Nephron progenitor cell (in vitro differentiated cells): Measurements from ENCODE around the gene SP110.

Experiments used
- DNase-seq: peaks from one replicate; pipeline ENCODE4 v3.0.0; 2021
- H3K27ac Mint-ChIP-seq: 2 replicates; pipeline ENCODE4 v1.8.0; 2021; ENCODE audit warnings: mild to moderate bottlenecking, moderate library complexity, mixed read lengths
- H3K27me3 Mint-ChIP-seq: 2 replicates; pipeline ENCODE4 v1.8.0; 2021; ENCODE audit warnings: mild to moderate bottlenecking, low read depth, mixed read lengths; ENCODE audit not compliant: poor library complexity
- H3K36me3 Mint-ChIP-seq: 2 replicates; pipeline ENCODE4 v1.8.0; 2021; ENCODE audit warnings: low read depth, mixed read lengths
- H3K4me1 Mint-ChIP-seq: 2 replicates; pipeline ENCODE4 v1.8.0; 2021; ENCODE audit warnings: mixed read lengths
- H3K4me3 Mint-ChIP-seq: 2 replicates; pipeline ENCODE4 v1.8.0; 2021; ENCODE audit warnings: mild to moderate bottlenecking, moderate library complexity, mixed read lengths
- H3K9me3 Mint-ChIP-seq: 2 replicates; pipeline ENCODE4 v1.8.0; 2021; ENCODE audit warnings: mild to moderate bottlenecking, moderate library complexity, mixed read lengths
- CTCF ChIP-seq: fragments of 200-600 bp; sonication (generic); IDR thresholded peaks from 2 replicates; pipeline ENCODE4 v1.5.0; 2021; ENCODE audit warnings: antibody characterized with exemption

The SP110 gene

GRCh38 chr2:230174466-230174865, 45.3 kb downstream of the SP110 start:
- DNase-seq, result no peak
- Mint-ChIP-seq H3K4me3 (no peak overlapping the region), H3K4me1 (no peaks in the 10 kb centered on the region), H3K9me3 (no peaks in the 10 kb centered on the region), H3K27ac (no peak overlapping the region), H3K36me3 (no peaks in the 10 kb centered on the region), H3K27me3 (peaks cover 14% of the 10 kb centered on the region)
- TF ChIP-seq CTCF, result no peak

- H3K27ac Mint-ChIP-seq, result no peak overlapping the region
- peaks cover 14% of the 10 kb centered on the region for H3K27me3 Mint-ChIP-seq
These were observed 46.9 kb downstream of the SP110 start for GRCh38 chr2:230172852-230173251.

GRCh38 chr2:230172156-230172555, 47.6 kb downstream of the SP110 start:
- no peak for TF ChIP-seq CTCF
- Mint-ChIP-seq H3K27ac (no peak overlapping the region), H3K27me3 (peaks cover 14% of the 10 kb centered on the region), H3K36me3 (no peaks in the 10 kb centered on the region), H3K9me3 (no peaks in the 10 kb centered on the region), H3K4me3 (no peak overlapping the region), H3K4me1 (no peaks in the 10 kb centered on the region)
- DNase-seq, result no peak

More at GRCh38 chr2:230172852-230173251, 46.9 kb downstream of the SP110 start:
- no peak for TF ChIP-seq CTCF
- DNase-seq, result no peak
- Mint-ChIP-seq H3K4me3 (no peak overlapping the region), H3K4me1 (no peaks in the 10 kb centered on the region), H3K36me3 (no peaks in the 10 kb centered on the region), H3K9me3 (no peaks in the 10 kb centered on the region)

GRCh38 chr2:230170532-230170931, 49.3 kb downstream of the SP110 start:
- Mint-ChIP-seq H3K36me3 (no peaks in the 10 kb centered on the region), H3K27me3 (peaks cover 14% of the 10 kb centered on the region), H3K4me3 (no peak overlapping the region), H3K4me1 (no peaks in the 10 kb centered on the region), H3K9me3 (no peaks in the 10 kb centered on the region), H3K27ac (no peak overlapping the region)
- no peak for TF ChIP-seq CTCF
- no peak for DNase-seq

- no peak for DNase-seq
- TF ChIP-seq CTCF, result no peak
- Mint-ChIP-seq H3K4me3 (no peak overlapping the region), H3K36me3 (no peaks in the 10 kb centered on the region), H3K27me3 (peaks cover 17% of the 10 kb centered on the region), H3K9me3 (no peaks in the 10 kb centered on the region), H3K27ac (no peak overlapping the region), H3K4me1 (no peaks in the 10 kb centered on the region)
These were observed 53.1 kb downstream of the SP110 start for GRCh38 chr2:230166557-230167170.

- H3K27me3 Mint-ChIP-seq, result peaks cover 4% of the 10 kb centered on the region
- no peak for TF ChIP-seq CTCF
- H3K9me3 Mint-ChIP-seq, result peaks cover 1% of the 10 kb centered on the region
- H3K4me1 Mint-ChIP-seq, result no peaks in the 10 kb centered on the region
- no peak overlapping the region for H3K27ac Mint-ChIP-seq
- no peaks in the 10 kb centered on the region for H3K36me3 Mint-ChIP-seq
- DNase-seq, result no peak
- no peak overlapping the region for H3K4me3 Mint-ChIP-seq
These were observed 55.6 kb downstream of the SP110 start for GRCh38 chr2:230164139-230164538.
